Esophagus squamous epithelium (tissue), 4 donors: ENCODE data around the gene ECT2L.

Experiments
- POLR2A ChIP-seq, 4 donors: fragments of 450-650 bp; IDR thresholded peaks; one replicate each; pipeline ENCODE4 v1.6.1; 2017; ENCODE audit warnings: antibody characterized with exemption in 4 of 4, mild to moderate bottlenecking in 4 of 4, moderate library complexity in 3 of 4
- TF ChIP-seq, protein P1 (sequence below), 6 experiments: fragments of 450-650 bp in 4 of 6; fragments of 200-600 bp in 2 of 6; sonication (generic) in 2 of 6; IDR thresholded peaks; one replicate each; pipeline ENCODE4 v1.5.1; 2016 to 2019; ENCODE audit warnings: antibody characterized with exemption in 6 of 6, mild to moderate bottlenecking in 4 of 6, moderate library complexity in 4 of 6

GRCh38 chr6:138882369-138883017 lies 86.6 kb downstream of the ECT2L start:
- no peak for TF ChIP-seq POLR2A (IDR thresholded peaks at IDR 0.05)
- TF ChIP-seq, protein P1, sequence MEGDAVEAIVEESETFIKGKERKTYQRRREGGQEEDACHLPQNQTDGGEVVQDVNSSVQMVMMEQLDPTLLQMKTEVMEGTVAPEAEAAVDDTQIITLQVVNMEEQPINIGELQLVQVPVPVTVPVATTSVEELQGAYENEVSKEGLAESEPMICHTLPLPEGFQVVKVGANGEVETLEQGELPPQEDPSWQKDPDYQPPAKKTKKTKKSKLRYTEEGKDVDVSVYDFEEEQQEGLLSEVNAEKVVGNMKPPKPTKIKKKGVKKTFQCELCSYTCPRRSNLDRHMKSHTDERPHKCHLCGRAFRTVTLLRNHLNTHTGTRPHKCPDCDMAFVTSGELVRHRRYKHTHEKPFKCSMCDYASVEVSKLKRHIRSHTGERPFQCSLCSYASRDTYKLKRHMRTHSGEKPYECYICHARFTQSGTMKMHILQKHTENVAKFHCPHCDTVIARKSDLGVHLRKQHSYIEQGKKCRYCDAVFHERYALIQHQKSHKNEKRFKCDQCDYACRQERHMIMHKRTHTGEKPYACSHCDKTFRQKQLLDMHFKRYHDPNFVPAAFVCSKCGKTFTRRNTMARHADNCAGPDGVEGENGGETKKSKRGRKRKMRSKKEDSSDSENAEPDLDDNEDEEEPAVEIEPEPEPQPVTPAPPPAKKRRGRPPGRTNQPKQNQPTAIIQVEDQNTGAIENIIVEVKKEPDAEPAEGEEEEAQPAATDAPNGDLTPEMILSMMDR (IDR thresholded peaks at IDR 0.05) = no peak
